ENCODE results near the gene DGKD.

DNA sequence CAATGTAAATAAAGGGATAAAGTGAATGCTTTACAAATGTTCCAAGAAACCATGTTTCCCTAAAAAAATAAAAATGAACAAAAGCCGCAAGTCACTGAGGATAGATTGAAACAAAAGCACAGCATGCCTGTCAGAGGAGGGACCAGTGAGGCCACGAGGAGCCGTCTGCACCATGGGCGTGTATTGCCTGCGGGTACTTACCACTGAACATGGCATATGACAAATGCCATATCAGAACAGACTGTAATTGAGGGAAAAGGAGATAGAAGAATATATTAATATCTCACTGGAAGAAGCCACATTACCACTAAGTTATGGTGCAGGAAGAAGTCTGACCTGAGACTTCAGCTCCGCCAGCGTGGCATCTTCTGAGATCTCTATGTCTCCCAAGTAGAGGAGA, 136.5 kb downstream of the DGKD start:
- TF ChIP-seq, protein P1, sequence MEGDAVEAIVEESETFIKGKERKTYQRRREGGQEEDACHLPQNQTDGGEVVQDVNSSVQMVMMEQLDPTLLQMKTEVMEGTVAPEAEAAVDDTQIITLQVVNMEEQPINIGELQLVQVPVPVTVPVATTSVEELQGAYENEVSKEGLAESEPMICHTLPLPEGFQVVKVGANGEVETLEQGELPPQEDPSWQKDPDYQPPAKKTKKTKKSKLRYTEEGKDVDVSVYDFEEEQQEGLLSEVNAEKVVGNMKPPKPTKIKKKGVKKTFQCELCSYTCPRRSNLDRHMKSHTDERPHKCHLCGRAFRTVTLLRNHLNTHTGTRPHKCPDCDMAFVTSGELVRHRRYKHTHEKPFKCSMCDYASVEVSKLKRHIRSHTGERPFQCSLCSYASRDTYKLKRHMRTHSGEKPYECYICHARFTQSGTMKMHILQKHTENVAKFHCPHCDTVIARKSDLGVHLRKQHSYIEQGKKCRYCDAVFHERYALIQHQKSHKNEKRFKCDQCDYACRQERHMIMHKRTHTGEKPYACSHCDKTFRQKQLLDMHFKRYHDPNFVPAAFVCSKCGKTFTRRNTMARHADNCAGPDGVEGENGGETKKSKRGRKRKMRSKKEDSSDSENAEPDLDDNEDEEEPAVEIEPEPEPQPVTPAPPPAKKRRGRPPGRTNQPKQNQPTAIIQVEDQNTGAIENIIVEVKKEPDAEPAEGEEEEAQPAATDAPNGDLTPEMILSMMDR (IDR thresholded peaks at IDR 0.05): no peak
- no peak for TF ChIP-seq POLR2A (IDR thresholded peaks at IDR 0.05)
- no peak for TF ChIP-seq POLR2AphosphoS5 (IDR thresholded peaks at IDR 0.05)

Measured in prostate gland (tissue), 2 donors.